ENCODE data around the gene TACR1. TPM values are rescaled to one million over a fixed set of nuclear protein-coding genes. Genes with fewer than 3 reads are reported as not detected.

Gene TACR1
- total and polyA plus RNA-seq, 4 experiments from 2014 or later = 0.11 TPM; not detected in 3

GRCh38 chr2:75002007-75002406 lies 197.3 kb downstream of the TACR1 start:
- intact Hi-C loops (cut with micrococcal nuclease) = no loop called here

DNA sequence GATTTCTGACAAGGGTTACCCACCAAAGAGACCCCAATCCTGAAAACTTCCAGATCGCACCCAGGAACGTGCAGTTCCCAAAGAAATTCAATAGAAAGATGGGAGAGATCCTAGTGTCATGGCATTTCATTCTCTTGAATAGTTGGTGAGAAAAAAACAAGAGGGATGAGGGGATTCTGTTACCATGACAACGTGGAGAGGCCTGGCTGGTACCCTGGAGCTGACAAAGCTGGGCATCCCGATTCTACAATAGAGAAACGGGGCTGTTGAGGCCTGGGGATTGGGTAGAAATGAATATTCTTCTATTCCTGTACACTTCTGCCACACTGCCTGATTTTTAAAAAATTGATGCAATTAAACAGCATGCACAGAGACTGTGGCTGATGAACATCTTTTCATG lies 199.9 kb downstream of the TACR1 start:
- Mint-ChIP-seq H3K9me3 (peaks cover 0 to 3% (median 0%) of the 10 kb centered on the region in 8 donors), H3K36me3 (peaks cover 8 to 40% of the 10 kb centered on the region in 2 donors), H3K4me3 (no peak overlapping the region), H3K4me1 (no peaks in the 10 kb centered on the region), H3K27me3 (no peaks in the 10 kb centered on the region), H3K27ac (no peak overlapping the region)
- Histone ChIP-seq H3K4me1 (ENCODE audit: insufficient read depth, low read length) (no peaks in the 10 kb centered on the region), H3K36me3 (ENCODE audit: insufficient read depth, low read length) (no peaks in the 10 kb centered on the region), H3K27me3 (ENCODE audit: insufficient read depth, low read length) (no peaks in the 10 kb centered on the region), H3K9me3 (ENCODE audit: control insufficient read depth in 1 of 2, low read length in 2 of 2) (no peaks in the 10 kb centered on the region), H3K4me3 (ENCODE audit: low read length in 2 of 2) (no peak overlapping the region), H3K27ac (ENCODE audit: low read depth, low read length) (no peak overlapping the region)
- ChIA-PET POLR2A (ENCODE audit: partially characterized antibody) (no interaction called here), CTCF (ENCODE audit: partially characterized antibody) (no interaction called here)
- no peak for DNase-seq
- intact Hi-C loops (cut with micrococcal nuclease) = no loop called here

More at GRCh38 chr2:75002007-75002406, 197.3 kb downstream of the TACR1 start:
- H3K27ac Mint-ChIP-seq = no peak overlapping the region
- H3K4me3 Mint-ChIP-seq = no peak overlapping the region
- Histone ChIP-seq H3K9me3 (ENCODE audit: control insufficient read depth in 1 of 2, low read length in 2 of 2) (no peaks in the 10 kb centered on the region), H3K4me1 (ENCODE audit: insufficient read depth, low read length) (no peaks in the 10 kb centered on the region), H3K27ac (ENCODE audit: low read depth, low read length) (no peak overlapping the region), H3K4me3 (ENCODE audit: low read length in 2 of 2) (no peak overlapping the region), H3K36me3 (ENCODE audit: insufficient read depth, low read length) (no peaks in the 10 kb centered on the region), H3K27me3 (ENCODE audit: insufficient read depth, low read length) (no peaks in the 10 kb centered on the region)
- ChIA-PET CTCF (ENCODE audit: partially characterized antibody) (no interaction called here), POLR2A (ENCODE audit: partially characterized antibody) (no interaction called here)
- H3K4me1 Mint-ChIP-seq = no peaks in the 10 kb centered on the region
- H3K9me3 Mint-ChIP-seq = peaks cover 0 to 3% (median 0%) of the 10 kb centered on the region in 8 donors
- peaks cover 6 to 40% of the 10 kb centered on the region in 2 donors for H3K36me3 Mint-ChIP-seq
- no peak for DNase-seq
- H3K27me3 Mint-ChIP-seq = no peaks in the 10 kb centered on the region

Small RNAs within 50 kb of the gene (microRNA-seq; reads per million reads assigned to microRNA genes)
- 1.2 reads per million for gene MIR5000 (ENCODE audit: borderline microRNAs expressed, borderline number of aligned reads, borderline replicate concordance)

Other genes with a start within 250 kb of the TACR1 start
- gene POLE4, start 240.9 kb downstream of the TACR1 start, total RNA-seq = 10 to 100 TPM; 46.1 to 49.0 TPM
- 100 to 1,000 TPM; 140 to 169 TPM for gene POLE4, start 240.9 kb downstream of the TACR1 start, polyA plus RNA-seq

All from CD4-positive, alpha-beta memory T cell (primary cell).